A549 (cell line): Measurements from ENCODE around the gene CLN5. TPM values are rescaled to one million over a fixed set of nuclear protein-coding genes. Genes with fewer than 3 reads are reported as not detected.

ENCODE experiments used
- ATAC-seq, 2 experiments: fragments of 200-7000 bp in 1 of 2; fragments of >200 bp in 1 of 2; cut with Nextera tagmentation in 1 of 2; cut with Tn5 transposase in 1 of 2; 3 replicates each; pipeline versions ENCODE4 v1.8.0 to v1.9.1; 2018 to 2020; ENCODE audit warnings: mild to moderate bottlenecking in 1 of 2, moderate library complexity in 1 of 2
- CTCF ChIA-PET: fragments of 300-600 bp; sonication (Branson Sonifier 250); formaldehyde crosslinking; extraction: SDS; loops from one replicate; lab custom pipeline; 2021; ENCODE audit warnings: antibody characterized with exemption, inconsistent platforms; lab: Yijun Ruan, JAX
- POLR2A ChIA-PET: fragments of 350-600 bp; formaldehyde crosslinking; extraction: SDS; loops from one replicate; lab custom pipeline; 2021; ENCODE audit warnings: antibody characterized with exemption, inconsistent platforms; lab: Yijun Ruan, JAX
- DNase-seq, 2 experiments: peaks; one replicate each; pipeline versions ENCODE4 v3.0.0 to v3.0.0-alpha.2; 2011 to 2016; ENCODE audit warnings: low read depth in 1 of 2, low spot score in 1 of 2
- FAIRE-seq: peaks from 2 replicates; lab custom pipeline; 2011; peaks lifted over from hg19 to GRCh38; lab: Jason Lieb, UNC
- H3K27ac ChIP-seq, 2 experiments: fragments of >200 bp; sonication (Bioruptor Twin); formaldehyde crosslinking; 3 replicates each; pipeline ENCODE4 v1.5.1; 2016 to 2017
- H3K4me1 ChIP-seq: fragments of >200 bp; sonication (Bioruptor Twin); formaldehyde crosslinking; 3 replicates; pipeline ENCODE4 v1.6.1; 2016
- H3K4me2 ChIP-seq: fragments of >200 bp; sonication (Bioruptor Twin); formaldehyde crosslinking; 3 replicates; pipeline ENCODE4 v1.6.1; 2016
- H3K4me3 ChIP-seq: fragments of >200 bp; sonication (Bioruptor Twin); formaldehyde crosslinking; 3 replicates; pipeline ENCODE4 v1.5.1; 2016
- H3K9me3 ChIP-seq: fragments of >200 bp; sonication (Bioruptor Twin); formaldehyde crosslinking; 3 replicates; pipeline ENCODE4 v1.6.1; 2016
- BCL3 ChIP-seq: fragments of >200 bp; sonication (Bioruptor Twin); formaldehyde crosslinking; IDR thresholded peaks from 3 replicates; pipeline ENCODE4 v1.6.1; 2016
- BHLHE40 ChIP-seq: IDR thresholded peaks from 2 replicates; pipeline ENCODE4 v1.6.1; 2012; ENCODE audit warnings: low read depth, low read length, inconsistent platforms
- CBX8 ChIP-seq: fragments of 200-600 bp; sonication (generic); IDR thresholded peaks from 2 replicates; pipeline ENCODE4 v1.6.1; 2016
- EHF ChIP-seq: fragments of 250-450 bp; sonication (Bioruptor Pico); IDR thresholded peaks from 2 replicates; pipeline ENCODE4 v1.5.0; 2020; ENCODE audit warnings: mild to moderate bottlenecking
- FOXS1 ChIP-seq: fragments of 250-450 bp; sonication (Bioruptor Pico); IDR thresholded peaks from 2 replicates; pipeline ENCODE4 v1.5.0; 2020; ENCODE audit warnings: mild to moderate bottlenecking, moderate library complexity
- MAZ ChIP-seq: fragments of 150-350 bp; IDR thresholded peaks from 2 replicates; pipeline ENCODE4 v1.6.1; 2014; ENCODE audit warnings: antibody characterized with exemption, low read depth, low read length, borderline replicate concordance
- MYC ChIP-seq: IDR thresholded peaks from 2 replicates; pipeline ENCODE4 v1.6.1; 2012; ENCODE audit warnings: mild to moderate bottlenecking, inconsistent platforms, low read length, improper control_type of control experiment, borderline replicate concordance
- NPAS2 ChIP-seq: fragments of 250-450 bp; sonication (Bioruptor Pico); IDR thresholded peaks from 2 replicates; pipeline ENCODE4 v1.8.0; 2022; ENCODE audit warnings: mild to moderate bottlenecking, moderate library complexity, borderline replicate concordance
- NR3C1 ChIP-seq: fragments of >200 bp; sonication (Bioruptor Twin); formaldehyde crosslinking; IDR thresholded peaks from 3 replicates; pipeline ENCODE4 v1.6.1; 2017
- PHF8 ChIP-seq: fragments of 200-600 bp; sonication (generic); IDR thresholded peaks from 2 replicates; pipeline ENCODE4 v1.6.1; 2016; ENCODE audit warnings: low read depth, mild to moderate bottlenecking, antibody characterized with exemption, moderate library complexity, borderline replicate concordance
- POLR2AphosphoS2 ChIP-seq: conservative IDR thresholded peaks from 2 replicates; pipeline ENCODE4 v1.6.1; 2012; ENCODE audit warnings: low read length, improper control_type of control experiment, inconsistent platforms
- RARB ChIP-seq: fragments of 250-450 bp; sonication (Bioruptor Pico); IDR thresholded peaks from 2 replicates; pipeline ENCODE4 v1.8.0; 2021; ENCODE audit warnings: mild to moderate bottlenecking, moderate library complexity
- REST ChIP-seq: fragments of 200-600 bp; sonication (generic); IDR thresholded peaks from 2 replicates; pipeline ENCODE4 v1.6.1; 2016; ENCODE audit warnings: antibody characterized with exemption, mild to moderate bottlenecking, moderate library complexity
- SREBF2 ChIP-seq: fragments of 450-650 bp; IDR thresholded peaks from 2 replicates; pipeline ENCODE4 v1.6.1; 2014; ENCODE audit warnings: mild to moderate bottlenecking, moderate library complexity
- TP53 ChIP-seq: fragments of 250-450 bp; sonication (Bioruptor Pico); IDR thresholded peaks from 2 replicates; pipeline ENCODE4 v1.5.0; 2021; ENCODE audit warnings: mild to moderate bottlenecking, moderate library complexity
- ZNF302 ChIP-seq: fragments of 250-450 bp; sonication (Bioruptor Pico); IDR thresholded peaks from 2 replicates; pipeline ENCODE4 v1.9.0; 2021; ENCODE audit warnings: inconsistent platforms, mild to moderate bottlenecking, moderate library complexity
- WGBS: methylation state at CpG from one replicate; pipeline ENCODE4 v1.1.6; 2017; ENCODE audit errors: missing lambda C conversion rate; 5-methylcytosine and 5-hydroxymethylcytosine counted together
- polyA plus RNA-seq, 4 experiments: library from polyadenylated mRNA; depleted of rRNA in 3 of 4; stranded (reverse); fragments of >200 nt; fragmentation: RNase III in 1 of 4; extraction: RNeasy Plus Mini Kit Qiagen cat#74134 plus additional on column Dnase treatment in 1 of 4; gene quantifications; 2 replicates in 3 of 4; 3 replicates in 1 of 4; pipeline ENCODE4 v1.2.3, GENCODE V29; 2011 to 2017
- TF ChIP-seq, protein P1 (sequence below): IDR thresholded peaks from 2 replicates; pipeline ENCODE4 v1.6.1; 2012
- TF ChIP-seq, protein P2 (sequence below): fragments of 250-450 bp; sonication (Bioruptor Pico); IDR thresholded peaks from 2 replicates; pipeline ENCODE4 v1.5.0; 2021; ENCODE audit warnings: mild to moderate bottlenecking, moderate library complexity, borderline replicate concordance

The CLN5 gene
- polyA plus RNA-seq, 2 of the 4 experiments (the other 2 are of a cell fraction), result 11.7 to 21.1 TPM

DNA sequence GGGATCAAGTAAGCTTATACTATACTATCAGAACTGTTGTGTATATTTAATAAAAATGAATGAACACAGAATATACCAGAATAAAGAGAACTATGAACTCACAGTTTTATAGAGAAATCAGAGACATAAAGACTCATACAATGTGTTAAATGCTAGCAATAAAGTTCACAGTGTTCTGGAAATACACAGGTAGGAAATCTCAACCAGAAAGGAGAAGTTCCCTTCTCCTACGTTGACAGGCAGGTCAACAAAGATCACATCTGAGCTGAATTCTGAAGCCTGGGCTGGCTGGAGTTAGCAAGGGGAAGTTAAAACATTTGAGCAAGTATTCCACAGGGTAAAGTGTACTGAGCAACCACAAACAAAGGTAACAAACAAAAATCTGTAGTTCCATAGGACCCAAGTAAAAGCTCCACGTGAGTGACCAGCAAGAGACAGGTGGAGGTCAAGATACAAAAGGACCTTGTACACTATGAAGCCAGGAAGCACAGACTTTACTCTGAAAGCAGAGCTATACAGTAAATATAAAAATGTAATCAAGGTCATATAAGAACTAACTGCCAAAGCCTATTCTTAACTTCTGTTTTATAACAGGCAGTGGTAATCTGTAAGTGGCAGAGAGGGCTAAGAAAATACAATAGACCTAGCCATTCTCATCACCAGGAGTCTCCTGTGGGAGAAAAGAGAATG is 22.1 kb downstream of the CLN5 start:
- ATAC-seq (no peak), DNase-seq (no peak), FAIRE-seq (no peak)
- Histone ChIP-seq H3K4me2 (no peak overlapping the region), H3K27ac (no peak overlapping the region), H3K4me1 (no peaks in the 10 kb centered on the region), H3K4me3 (no peak overlapping the region), H3K9me3 (no peaks in the 10 kb centered on the region)
- no peak for TF ChIP-seq NR3C1
- no peak for TF ChIP-seq PHF8
- TF ChIP-seq BHLHE40, result no peak
- no peak for TF ChIP-seq RARB (CRISPR knock-in tag)
- TF ChIP-seq CBX8, result no peak
- TF ChIP-seq REST, result no peak
- no peak for TF ChIP-seq TP53 (CRISPR knock-in tag)
- no peak for TF ChIP-seq MAZ
- no peak for TF ChIP-seq EHF (CRISPR knock-in tag)
- TF ChIP-seq POLR2AphosphoS2, result no peak
- no peak for TF ChIP-seq ZNF302
- WGBS, result 74% methylated on average over 2 of the region's 2 CpGs
- CTCF ChIA-PET, result interaction anchor here (1.5 to 1.6 kb wide), 2 partner anchors 11 to 12 kb away, joined by 6 to 8 read pairs; no protein-coding TSS in a partner anchor
- POLR2A ChIA-PET, result no interaction called here

DNA sequence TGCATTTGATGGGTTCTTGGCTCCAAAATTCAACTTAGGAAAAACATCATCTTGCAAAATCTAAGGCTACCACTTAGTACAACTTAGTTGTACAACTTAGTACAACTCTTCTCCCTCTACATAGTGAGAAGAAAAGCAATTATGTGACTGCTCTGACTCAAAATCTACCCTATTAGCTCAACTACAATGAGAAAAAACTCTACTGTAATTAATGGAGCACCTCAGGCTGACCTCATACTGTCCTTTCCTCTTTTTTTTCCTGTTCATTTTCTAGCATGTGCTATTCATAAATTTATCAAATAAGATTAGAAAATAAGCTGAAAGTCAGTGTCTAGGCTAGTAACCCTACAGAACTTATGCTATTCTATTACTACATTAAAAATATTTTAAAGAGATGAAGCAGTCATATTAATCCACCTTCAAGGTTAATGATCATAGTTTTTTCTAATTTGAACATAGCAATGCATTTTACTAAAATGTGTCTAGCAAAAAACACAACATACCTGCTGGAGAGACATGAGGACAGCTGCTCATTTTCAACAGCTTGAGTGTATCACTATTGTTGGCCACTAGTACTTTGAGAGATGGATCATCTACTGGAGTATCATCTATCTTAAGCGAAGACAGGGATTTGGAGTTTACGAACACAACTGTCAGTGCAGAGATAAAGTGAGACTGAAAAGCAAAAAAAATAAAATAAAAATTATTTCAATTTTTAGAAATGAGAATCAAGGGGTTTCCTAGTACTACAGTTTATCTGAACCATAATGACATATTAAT is 23.2 kb downstream of the CLN5 start:
- H3K9me3 ChIP-seq, result no peaks in the 10 kb centered on the region
- no peaks in the 10 kb centered on the region for H3K4me1 ChIP-seq
- FAIRE-seq (no peak), DNase-seq (no peak), ATAC-seq (no peak)
- POLR2A ChIA-PET, result no interaction called here
- H3K27ac ChIP-seq, result no peak overlapping the region
- no peak overlapping the region for H3K4me3 ChIP-seq
- CTCF ChIA-PET, result interaction anchor here (1.5 to 1.6 kb wide), 2 partner anchors 11 to 12 kb away, joined by 6 to 8 read pairs; no protein-coding TSS in a partner anchor
- TF ChIP-seq, protein P1, sequence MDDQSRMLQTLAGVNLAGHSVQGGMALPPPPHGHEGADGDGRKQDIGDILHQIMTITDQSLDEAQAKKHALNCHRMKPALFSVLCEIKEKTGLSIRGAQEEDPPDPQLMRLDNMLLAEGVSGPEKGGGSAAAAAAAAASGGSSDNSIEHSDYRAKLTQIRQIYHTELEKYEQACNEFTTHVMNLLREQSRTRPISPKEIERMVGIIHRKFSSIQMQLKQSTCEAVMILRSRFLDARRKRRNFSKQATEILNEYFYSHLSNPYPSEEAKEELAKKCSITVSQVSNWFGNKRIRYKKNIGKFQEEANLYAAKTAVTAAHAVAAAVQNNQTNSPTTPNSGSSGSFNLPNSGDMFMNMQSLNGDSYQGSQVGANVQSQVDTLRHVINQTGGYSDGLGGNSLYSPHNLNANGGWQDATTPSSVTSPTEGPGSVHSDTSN, result no peak
- H3K4me2 ChIP-seq, result no peak overlapping the region
- 94% methylated on average over 2 of the region's 2 CpGs for WGBS

- Histone ChIP-seq H3K27ac (no peak overlapping the region), H3K9me3 (no peaks in the 10 kb centered on the region), H3K4me1 (no peaks in the 10 kb centered on the region), H3K4me2 (no peak overlapping the region), H3K4me3 (no peak overlapping the region)
- 97% methylated on average over 3 of the region's 3 CpGs for WGBS
- CTCF ChIA-PET, result interaction anchor here (0.6 to 0.7 kb wide), 2 partner anchors 11 to 14 kb away, joined by 3 to 4 read pairs; no protein-coding TSS in a partner anchor
- ATAC-seq (no peak), DNase-seq (no peak), FAIRE-seq (no peak)
- POLR2A ChIA-PET, result no interaction called here
- no peak for TF ChIP-seq MYC
- TF ChIP-seq SREBF2, result no peak
- no peak for TF ChIP-seq FOXS1
- TF ChIP-seq BCL3, result no peak
- TF ChIP-seq, protein P2, sequence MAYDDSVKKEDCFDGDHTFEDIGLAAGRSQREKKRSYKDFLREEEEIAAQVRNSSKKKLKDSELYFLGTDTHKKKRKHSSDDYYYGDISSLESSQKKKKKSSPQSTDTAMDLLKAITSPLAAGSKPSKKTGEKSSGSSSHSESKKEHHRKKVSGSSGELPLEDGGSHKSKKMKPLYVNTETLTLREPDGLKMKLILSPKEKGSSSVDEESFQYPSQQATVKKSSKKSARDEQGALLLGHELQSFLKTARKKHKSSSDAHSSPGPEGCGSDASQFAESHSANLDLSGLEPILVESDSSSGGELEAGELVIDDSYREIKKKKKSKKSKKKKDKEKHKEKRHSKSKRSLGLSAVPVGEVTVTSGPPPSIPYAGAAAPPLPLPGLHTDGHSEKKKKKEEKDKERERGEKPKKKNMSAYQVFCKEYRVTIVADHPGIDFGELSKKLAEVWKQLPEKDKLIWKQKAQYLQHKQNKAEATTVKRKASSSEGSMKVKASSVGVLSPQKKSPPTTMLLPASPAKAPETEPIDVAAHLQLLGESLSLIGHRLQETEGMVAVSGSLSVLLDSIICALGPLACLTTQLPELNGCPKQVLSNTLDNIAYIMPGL (CRISPR knock-in tag), result no peak
- TF ChIP-seq NPAS2 (CRISPR knock-in tag), result no peak
- no peak for TF ChIP-seq MAZ
Measured at GRCh38 chr13:77016251-77016812, 24.5 kb downstream of the CLN5 start.
